HG02588 (cell line): Measurements from ENCODE around the gene MYH9.

Experiments
- ATAC-seq: cut with Tn5 transposase; IDR thresholded peaks from one replicate; pipeline ENCODE4 v1.9.1; 2021; ENCODE audit warnings: mild to moderate bottlenecking, moderate library complexity; ENCODE audit not compliant: unreplicated experiment

MYH9 gene

DNA sequence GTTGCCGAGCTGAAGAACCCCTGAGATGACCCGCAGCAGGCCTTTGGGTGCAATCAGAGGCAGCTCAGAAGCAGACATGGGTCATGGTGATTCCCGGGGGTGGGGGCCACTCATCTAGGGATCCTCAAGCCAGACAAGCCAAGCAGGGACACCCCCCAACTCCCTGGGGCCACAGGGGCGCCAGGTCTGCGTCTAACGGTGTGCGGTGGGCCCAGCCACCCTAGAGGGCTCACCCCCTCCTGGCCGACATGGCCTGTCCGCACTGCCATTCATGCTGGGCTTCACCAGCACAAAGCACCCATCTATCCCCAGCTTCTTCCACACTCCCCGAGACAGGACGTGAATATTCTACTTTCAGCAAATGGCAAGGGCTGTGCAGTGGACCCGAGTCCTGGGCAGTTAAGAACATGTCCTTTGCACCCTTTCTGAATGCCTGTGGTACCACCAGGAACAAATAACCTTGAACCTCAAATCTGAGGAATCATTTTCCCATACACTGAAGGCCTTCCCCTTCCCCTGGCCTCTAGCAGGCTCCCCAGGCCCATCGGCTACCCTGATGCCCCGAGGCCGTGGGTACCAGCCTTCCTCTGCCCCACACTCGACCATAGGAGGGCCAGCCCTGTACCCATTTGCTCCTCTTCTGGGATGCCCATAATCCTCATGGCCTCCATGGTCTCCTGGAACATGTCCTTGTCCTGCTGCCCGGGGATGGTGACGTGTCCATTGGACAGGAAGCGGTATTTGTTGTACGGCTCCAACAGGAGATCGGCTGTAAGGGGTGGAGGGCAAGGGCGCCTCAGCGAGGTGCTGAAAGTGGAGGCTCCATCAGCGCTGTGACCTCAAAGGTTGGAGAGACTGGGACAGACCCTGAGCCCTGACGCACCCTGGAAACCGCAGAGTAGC lies 67.9 kb downstream of the MYH9 start:
- no peak for ATAC-seq

DNA sequence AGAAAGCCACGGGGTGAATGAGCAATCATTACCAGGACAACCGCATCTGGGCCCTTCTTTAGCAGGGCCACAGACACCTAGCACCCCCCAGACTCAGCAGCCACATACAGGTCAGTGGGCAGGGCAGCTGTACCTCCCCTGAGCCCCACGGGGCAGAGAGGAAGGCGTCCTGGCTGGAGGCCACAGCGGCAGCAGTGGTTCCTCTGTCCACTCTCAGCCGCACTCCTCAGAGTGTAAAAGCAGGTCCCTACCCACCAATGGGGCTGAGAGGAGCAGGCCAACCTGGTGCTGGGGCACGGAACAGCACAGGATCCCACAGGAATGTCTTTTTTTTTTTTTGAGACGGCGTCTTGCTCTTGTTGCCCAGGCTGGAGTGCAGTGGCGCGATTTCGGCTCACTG lies 69.3 kb downstream of the MYH9 start:
- ATAC-seq, result no peak

DNA sequence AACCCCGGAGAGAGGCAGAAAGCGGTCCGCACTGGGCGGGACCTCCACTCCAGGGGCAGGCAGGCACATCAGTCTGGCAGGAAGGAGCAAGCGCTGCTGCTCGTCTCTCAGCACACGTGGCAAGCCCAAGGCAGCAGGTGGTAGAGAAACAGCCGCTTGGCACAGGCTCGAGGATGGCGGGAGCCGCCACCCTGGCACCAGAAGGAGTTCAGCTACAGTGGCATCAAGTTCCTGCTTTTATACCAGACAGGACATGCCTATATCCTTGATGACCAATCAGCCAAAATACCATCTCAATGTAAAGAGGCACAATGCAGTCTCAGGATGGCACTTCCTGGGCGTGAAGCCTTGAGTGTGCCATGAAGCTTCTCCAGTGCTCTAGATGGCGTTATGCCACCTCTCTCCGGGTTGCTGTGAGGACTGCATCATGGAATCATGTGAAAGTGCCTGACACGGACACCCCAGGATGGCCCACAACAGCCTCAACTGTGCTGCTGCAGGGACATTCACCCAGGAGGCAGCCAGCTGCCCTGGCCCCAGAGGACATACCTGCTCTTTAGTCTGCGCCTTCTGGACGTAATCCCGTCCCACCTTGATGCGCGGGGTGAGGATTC lies 70.0 kb downstream of the MYH9 start:
- ATAC-seq, result no peak

DNA sequence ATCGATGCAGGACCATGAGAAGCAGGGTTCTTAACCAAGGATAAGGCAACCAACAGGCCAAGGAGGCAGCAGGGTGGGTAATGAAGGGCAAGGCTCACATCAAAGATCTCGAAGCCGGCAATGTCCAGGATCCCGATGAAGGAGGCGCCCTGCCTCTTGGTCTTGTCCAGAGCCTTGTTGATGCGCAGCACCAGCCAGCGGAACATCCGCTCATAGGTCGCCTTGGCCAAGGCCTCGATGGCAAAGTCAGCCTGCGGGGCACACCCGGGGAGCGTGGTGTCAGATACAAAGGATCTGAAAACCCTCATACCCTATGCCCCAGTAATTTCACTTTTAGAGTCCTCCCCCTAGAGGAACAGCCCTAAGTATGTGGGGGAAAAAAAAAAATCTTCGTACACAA lies 71.3 kb downstream of the MYH9 start:
- ATAC-seq, result no peak

DNA sequence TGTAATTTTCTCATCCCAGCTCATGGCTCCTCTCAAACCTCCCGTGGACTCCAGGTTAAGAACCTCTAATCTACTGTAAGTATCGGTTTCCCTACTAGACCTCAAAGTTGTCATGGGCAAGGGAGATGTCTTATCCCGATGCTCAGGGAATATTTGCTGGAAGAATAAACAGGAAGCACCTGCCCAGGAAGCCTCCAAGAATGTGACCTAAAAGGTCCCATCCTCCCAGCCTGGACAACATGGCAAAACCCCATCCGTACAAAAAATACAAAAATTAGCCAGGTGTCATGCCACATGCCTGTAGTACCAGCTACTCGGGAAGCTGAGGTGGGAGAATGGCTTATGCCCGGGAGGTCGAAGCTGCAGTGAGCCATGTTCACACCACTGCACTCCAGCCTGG lies 72.4 kb downstream of the MYH9 start:
- ATAC-seq, result no peak

DNA sequence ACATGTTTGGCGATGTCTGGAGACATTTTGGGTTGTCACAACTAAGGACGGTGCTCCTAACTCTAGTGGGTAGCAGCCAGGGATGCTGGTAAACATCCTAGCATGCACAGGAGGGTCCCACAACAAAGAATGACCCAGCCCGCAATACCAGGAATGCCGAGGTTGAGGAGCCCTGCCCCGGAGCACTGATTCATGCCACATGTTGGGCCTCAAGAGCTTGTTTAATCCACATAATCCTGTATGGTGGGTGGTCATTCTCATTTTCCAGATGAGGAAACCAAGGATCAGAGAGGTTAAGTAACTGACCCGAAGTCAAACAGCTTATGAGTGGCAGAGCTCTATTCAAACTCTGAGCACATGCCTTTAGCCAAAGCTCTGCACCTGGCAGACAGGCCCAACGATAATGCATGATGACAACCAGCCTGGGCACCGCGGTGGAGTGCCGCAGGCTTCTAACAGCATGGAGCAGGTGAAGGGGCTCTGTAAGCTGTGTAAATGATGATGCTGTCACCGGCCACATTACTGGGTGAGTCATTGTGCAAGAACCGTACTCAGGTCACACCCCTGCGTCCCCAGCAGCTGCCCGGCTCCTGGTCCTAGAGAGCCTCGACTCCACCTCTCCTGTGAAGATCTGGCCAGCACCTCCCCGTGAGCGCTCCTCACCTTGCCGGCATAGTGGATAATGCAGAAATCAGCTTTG lies 76.2 kb downstream of the MYH9 start:
- no peak for ATAC-seq

DNA sequence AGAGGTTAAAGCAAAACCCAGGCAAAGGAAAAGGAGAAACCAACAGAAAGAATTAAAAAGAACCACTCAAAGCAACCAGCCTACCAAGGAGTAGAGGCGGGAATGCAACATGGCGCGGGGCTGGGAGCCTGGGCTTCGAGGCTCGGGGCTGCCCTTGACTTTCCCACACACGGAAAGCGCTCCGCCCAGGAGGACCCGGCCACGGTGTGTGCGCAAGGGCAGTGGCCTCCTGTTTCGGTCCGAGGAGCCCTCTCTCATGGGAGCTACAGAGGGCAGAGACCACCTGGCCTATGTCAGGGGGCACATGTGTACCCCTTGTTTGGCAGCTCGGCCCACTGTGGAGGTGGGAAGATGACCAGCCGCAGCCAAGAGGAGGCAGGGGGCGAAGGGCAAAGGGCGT lies 78.9 kb downstream of the MYH9 start:
- ATAC-seq, result no peak

DNA sequence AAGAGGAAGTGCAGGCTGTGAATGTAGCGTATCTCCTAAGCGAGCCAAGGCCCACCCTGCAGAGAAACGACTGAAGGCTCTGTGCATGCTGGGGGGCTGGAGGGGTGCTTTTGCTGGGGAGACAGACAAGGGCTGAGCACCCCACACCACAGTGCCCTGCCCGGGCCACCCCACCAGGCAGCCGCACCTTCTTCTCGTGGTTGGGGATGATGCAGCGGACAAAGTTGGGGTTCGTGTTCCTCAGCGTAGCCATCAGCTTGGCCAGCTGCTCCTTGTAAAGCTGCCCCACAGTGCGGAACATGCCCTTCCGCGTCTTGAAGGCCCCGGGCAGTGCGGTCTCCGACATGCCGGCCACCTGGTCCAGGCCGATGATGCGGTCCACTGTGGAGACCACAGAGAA lies 81.5 kb downstream of the MYH9 start:
- no peak for ATAC-seq

DNA sequence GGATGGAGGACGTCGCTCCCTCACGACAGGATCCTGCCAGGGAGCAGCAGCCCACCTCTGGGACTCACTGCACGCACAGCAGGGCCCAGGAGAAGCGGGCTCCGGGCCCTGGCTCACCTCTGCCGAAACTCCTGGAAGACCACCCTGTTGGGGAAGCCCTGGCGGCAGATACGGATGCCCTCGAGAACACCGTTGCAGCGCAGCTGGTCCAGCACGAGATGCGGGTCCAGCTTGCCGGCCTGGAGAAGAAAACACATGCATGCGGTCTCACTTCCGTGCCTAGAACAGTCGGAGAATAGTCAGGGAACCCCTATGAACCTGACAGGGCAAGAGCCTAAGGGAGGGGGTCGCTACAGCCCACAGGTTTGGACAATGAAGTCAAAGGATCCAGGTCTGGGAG lies 82.0 kb downstream of the MYH9 start:
- no peak for ATAC-seq

DNA sequence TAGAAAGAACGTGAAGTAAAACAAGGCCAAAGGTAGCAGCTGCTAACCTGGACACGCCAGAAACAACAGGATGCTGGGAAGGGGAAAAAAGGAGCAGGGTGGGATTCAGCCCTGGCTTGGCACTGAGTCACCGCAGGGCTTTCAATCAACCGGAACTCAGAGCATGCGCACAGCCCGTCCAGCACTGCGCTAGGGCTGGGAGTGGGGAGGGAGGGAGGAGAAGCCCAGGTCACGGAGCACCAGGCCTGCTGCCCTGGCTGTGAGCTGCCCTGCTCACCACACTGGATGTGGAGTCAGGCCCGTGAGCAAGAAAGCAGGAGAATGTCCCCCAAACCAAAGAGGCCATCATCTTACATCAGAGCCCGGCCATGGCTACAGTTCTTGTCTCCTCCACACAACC lies 83.3 kb downstream of the MYH9 start:
- ATAC-seq, result no peak

DNA sequence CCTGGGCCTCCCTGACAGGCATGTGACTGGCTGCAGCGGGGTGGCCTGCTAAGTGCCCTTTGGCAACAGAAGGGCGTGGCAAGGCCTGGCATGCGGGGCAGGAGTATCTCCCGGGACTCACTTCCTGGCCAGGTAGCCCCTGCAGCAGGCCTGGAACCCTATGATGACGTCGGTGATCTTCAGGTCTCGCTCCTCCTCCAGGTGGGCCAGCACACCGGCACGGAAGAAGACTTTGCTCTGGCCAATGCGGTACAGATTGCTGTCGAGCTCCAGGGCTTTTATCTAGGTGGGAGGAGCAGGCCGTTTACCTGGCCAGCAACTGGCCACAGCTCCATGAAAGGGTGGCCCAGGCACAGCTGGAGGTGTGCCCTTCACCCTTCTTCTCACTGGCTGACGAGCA lies 83.9 kb downstream of the MYH9 start:
- ATAC-seq, result no peak

DNA sequence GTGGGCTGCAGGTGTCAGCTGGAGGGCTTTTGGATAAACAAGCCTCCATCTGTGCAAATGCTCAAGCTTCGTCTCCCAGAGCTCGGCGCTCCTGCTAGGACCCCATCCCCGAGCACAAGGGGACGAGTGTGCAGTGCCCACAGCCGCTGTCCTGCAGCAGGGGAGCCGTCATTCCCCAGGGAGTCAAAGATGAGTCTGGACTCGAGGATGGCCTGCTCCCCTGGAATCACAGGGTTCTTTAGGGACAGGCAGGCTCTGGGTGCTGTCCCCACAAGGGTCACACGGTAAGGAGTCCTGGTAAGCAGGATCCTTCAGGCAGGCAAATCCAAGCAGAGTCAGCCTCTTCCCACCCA lies 84.7 kb downstream of the MYH9 start:
- ATAC-seq, result no peak

DNA sequence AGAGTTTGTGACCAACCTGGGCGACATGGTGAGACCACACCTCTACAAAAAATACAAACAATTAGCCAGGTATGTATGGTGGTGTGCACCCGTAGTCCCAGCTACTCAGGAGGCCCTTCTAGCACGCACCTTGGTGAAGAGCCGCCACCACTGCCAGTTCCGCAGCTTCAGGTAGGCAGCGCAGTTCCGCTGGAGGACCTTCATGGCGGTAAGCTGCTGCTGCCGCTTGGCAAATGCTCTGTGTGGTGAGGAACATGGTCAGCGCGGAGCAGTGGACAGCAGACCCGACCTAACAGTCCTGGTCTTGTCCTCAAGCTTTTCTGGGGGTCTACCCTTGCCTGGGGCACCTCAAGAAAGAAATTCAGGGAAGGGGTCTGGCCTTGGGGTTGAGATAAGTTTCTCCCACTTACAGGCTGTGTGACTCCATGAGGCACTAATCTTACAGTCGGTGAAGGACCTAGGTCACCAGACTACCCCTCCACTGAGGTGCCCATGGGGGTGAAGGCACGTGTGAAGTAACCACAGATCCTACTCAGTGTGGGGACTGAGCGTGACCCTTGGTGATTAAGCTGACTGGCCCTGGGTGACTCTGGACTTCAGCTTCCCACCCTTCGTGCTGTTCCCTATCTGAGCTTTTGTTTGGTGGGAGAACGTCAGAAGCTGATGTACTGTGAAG lies 85.2 kb downstream of the MYH9 start:
- no peak for ATAC-seq

DNA sequence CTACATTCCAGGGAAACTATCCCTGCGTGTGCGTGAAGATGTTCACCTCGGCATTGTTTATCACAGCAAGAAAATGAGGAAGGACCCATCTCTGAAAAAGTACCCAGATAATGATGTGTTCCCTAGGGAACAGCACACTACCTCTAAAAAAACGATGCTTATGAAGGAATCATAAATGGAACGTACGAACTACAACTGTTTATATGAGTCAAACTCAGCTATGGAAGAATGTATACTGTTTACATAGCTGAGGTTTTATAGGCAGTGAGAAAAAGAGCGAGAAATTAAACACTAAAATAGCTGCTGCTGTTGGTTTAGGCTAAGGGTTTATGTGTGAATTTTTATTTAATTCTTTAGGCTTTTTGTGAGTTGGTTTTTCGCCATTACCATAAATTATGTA lies 85.9 kb downstream of the MYH9 start:
- no peak for ATAC-seq

DNA sequence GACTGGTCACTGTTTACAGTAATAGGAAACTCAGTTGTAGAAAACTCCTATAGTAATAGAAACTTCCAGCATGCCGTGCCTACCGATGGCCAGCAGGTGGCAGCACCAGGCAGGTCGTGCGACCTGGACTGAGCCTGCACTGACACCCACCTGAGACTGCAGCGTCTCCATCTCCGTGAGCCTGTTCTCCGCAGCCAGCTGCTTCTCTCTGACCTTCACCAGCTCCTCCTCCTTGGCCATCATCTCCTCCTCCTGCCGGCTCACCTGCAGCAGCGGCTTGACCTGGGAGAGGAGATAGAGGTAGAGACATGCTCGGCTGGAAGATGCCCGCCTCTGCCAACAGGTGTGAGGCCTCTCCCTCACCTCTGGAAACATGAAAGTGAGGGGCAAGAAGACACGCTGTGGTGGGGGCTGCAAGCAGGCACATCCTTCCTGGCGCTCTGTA lies 86.4 kb downstream of the MYH9 start:
- no peak for ATAC-seq

DNA sequence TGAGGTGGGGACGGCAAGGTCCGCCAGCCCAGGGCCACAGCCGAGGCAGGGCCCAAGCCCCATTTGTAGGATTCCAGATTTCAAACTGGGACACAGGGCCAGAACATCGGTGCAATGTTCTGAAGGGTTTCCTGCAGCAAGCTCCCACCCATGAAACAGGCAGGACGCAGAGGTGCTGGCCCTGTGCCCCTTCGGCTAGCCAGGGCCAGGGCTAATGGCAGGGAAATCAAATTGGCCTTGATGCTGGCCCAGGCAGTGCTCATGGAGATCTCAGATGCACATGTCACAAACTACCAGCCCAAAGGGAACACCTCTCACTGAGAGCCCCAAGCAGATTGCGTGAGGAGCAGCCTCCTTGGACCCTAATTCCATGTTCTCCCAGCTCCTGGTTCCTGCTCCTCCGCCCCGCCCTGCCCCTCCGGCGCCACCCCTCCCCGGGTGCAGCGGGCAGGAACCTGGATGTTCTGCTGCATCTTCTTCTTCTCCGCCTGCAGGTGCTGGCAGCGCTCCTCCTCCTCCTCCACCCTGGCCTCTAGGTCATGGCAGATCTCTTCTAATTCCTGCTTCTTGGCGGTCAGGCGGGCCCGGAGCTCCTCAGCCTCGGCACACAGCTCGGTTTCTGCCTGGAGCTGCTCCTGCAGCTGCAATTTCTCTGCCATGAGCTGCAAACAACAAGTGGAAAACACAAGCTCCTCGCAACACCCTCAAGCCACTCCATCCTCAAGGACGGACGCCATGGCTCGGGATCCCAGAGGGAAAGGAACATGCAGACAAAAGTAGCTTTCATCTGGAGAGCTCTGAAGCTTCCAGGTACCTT lies 87.2 kb downstream of the MYH9 start:
- ATAC-seq, result no peak

DNA sequence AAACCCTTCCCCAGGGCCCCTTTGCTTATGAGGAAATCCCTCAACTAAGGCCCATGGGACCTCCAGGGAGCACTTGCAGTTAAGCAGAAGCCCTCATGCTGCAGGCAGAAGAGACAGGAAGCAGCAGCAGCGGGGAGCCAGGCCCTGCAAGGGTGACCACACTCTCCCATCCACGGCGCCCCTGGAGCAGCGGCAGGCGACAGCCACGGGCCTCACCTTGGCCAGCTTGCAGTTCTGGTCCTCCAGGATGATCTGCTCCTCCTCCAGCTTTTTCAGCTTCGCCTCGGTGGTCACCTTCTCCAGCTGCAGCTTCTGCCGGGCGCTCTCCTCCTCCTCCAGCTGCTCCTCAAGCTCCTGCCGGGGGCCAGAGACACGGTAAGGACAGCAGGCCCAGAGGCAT lies 87.9 kb downstream of the MYH9 start:
- no peak for ATAC-seq

DNA sequence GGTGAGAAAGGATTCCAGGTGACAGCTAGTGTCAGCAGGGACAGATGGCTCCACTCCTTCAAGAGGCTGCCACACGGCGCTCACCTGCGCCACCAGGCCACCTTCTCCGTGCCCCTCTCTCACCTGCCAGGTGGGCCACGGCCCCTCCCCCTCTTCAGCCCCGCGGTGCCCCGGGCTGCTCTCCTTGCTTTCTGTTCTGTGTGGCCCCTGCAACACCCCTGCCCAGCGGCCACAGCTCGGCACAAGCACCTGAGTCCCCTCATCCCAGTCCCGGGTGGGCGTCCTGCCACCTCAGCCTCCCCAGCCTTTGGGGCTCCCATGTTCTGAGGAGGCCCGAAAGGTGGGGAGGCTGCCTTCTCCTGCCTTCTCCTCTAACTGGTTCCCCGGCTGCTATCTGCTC lies 88.5 kb downstream of the MYH9 start:
- ATAC-seq, result no peak

DNA sequence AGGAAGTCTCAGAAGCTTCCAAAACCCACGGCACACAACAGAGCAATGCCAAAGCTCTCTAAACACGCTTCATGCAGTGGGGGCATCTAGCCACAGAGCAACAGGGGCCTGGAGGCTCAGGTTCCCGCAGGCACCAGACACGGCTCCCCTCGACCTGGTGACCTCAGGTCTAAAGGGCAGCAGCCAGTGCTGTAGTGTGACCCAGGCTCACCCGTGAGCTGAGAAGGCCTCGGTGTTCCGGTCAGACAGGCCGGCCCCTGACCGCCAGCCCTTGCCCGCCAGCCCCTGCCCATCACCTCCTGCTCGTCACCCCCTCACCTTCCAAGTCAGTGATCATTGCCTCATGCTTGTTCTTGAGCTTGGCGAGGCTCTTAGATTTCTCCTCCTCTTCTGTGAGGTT lies 89.2 kb downstream of the MYH9 start:
- no peak for ATAC-seq

DNA sequence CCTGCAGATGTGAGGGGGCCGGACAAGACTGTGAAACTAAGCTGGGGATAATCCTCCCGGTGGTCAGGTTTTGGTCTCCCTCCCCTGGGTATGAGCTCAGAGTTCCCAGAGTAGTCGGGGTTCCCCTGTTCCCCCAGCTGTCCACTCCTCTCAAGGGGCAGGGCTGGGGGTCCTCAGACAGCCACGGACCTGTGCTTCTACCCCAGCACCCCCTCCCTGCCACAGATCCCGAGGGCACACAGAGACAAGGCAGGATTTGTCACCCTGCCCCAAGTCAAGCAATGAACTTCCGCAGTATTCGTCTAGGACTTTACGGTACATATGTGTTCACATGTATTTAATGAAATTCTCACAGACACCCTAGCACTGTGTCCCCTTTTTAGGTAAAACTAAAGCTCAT lies 89.6 kb downstream of the MYH9 start:
- no peak for ATAC-seq

DNA sequence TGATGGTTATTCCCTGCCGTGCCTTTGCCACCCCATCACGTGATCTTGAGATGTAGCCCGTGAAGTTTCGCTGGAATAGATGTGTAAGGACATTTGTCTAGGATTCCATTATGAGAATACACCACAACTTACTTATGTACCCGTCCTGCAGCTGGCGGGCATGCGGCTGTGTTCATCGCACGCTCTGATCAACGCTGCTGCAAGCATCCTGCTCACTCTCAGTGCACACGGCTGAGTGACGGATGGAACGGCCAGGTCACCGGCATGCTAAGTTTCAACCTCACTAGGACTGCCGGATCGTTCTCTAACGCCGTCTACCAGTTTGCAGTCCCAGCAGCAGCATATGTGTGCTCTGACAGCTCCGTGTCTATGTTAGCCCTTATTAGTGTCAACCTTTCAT lies 90.2 kb downstream of the MYH9 start:
- ATAC-seq, result no peak
